Measurements from ENCODE around the gene PEX19.

Gene PEX19

DNA sequence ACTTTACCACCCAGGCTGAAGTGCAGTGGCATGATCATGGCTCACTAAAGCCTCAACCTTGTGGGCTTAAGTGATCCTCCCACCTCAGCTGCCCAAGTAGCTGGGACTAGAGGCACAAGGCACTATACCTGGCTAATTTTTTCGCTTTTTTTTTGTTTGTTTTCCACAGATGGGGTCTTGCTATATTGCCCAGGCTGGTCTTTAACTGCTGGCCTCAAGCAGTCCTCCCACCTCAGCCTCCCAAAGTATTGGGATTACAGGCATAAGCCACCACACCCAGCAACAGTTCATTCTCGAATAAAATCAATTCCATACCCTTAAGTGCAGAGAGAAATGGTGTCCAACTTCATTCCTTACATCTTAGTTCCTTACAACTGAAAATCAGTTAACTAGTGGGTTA lies 47.4 kb downstream of the PEX19 start:
- Mint-ChIP-seq H3K27ac (no peak overlapping the region), H3K4me1 (no peaks in the 10 kb centered on the region), H3K27me3 (ENCODE audit: low read depth, poor library complexity) (no peaks in the 10 kb centered on the region), H3K36me3 (ENCODE audit: low read depth) (peaks cover 60% of the 10 kb centered on the region), H3K4me3 (no peak overlapping the region), H3K9me3 (no peaks in the 10 kb centered on the region)
- TF ChIP-seq, protein P1, sequence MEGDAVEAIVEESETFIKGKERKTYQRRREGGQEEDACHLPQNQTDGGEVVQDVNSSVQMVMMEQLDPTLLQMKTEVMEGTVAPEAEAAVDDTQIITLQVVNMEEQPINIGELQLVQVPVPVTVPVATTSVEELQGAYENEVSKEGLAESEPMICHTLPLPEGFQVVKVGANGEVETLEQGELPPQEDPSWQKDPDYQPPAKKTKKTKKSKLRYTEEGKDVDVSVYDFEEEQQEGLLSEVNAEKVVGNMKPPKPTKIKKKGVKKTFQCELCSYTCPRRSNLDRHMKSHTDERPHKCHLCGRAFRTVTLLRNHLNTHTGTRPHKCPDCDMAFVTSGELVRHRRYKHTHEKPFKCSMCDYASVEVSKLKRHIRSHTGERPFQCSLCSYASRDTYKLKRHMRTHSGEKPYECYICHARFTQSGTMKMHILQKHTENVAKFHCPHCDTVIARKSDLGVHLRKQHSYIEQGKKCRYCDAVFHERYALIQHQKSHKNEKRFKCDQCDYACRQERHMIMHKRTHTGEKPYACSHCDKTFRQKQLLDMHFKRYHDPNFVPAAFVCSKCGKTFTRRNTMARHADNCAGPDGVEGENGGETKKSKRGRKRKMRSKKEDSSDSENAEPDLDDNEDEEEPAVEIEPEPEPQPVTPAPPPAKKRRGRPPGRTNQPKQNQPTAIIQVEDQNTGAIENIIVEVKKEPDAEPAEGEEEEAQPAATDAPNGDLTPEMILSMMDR (IDR thresholded peaks at IDR 0.05): no peak
- no peak for DNase-seq

GRCh38 chr1:160236806-160237205 lies 48.1 kb downstream of the PEX19 start:
- no peaks in the 10 kb centered on the region for H3K4me1 Mint-ChIP-seq
- no peaks in the 10 kb centered on the region for H3K27me3 Mint-ChIP-seq (ENCODE audit: low read depth, poor library complexity)
- TF ChIP-seq, protein P1 (IDR thresholded peaks at IDR 0.05): no peak
- H3K4me3 Mint-ChIP-seq: no peak overlapping the region
- H3K36me3 Mint-ChIP-seq (ENCODE audit: low read depth): peaks cover 55% of the 10 kb centered on the region
- no peaks in the 10 kb centered on the region for H3K9me3 Mint-ChIP-seq
- DNase-seq: no peak
- H3K27ac Mint-ChIP-seq: peak overlapping the region; percentile 47

- Mint-ChIP-seq H3K27ac (no peak overlapping the region), H3K4me1 (no peaks in the 10 kb centered on the region), H3K27me3 (ENCODE audit: low read depth, poor library complexity) (no peaks in the 10 kb centered on the region), H3K36me3 (ENCODE audit: low read depth) (peaks cover 55% of the 10 kb centered on the region), H3K9me3 (no peaks in the 10 kb centered on the region), H3K4me3 (no peak overlapping the region)
- TF ChIP-seq, protein P1 (IDR thresholded peaks at IDR 0.05): no peak
- DNase-seq: no peak
Observed at GRCh38 chr1:160232911-160233310, 52.0 kb downstream of the PEX19 start.

DNA sequence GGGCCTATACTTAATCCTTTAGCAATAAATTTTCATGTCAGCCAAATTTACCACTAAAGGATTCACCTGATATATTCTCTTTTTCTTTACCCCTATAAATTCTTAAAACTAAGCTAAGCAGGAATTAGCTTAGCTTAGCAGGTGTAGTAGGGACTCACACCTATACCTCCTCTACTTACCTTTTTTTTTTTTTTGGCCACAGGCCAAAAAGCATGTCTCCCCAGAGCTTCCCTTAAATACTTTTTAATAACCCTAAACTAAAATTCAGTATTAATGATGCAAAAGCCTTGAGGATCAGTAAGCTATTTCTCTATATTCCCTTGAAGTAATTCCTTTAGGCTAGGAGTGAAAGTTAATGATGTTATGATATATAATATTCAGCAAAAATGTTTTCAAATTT lies 56.5 kb downstream of the PEX19 start:
- Mint-ChIP-seq H3K9me3 (no peaks in the 10 kb centered on the region), H3K27me3 (ENCODE audit: low read depth, poor library complexity) (no peaks in the 10 kb centered on the region), H3K4me3 (no peak overlapping the region), H3K4me1 (no peaks in the 10 kb centered on the region), H3K27ac (no peak overlapping the region), H3K36me3 (ENCODE audit: low read depth) (peaks cover 49% of the 10 kb centered on the region)
- TF ChIP-seq, protein P1 (IDR thresholded peaks at IDR 0.05): no peak
- no peak for DNase-seq

- Mint-ChIP-seq H3K27ac (no peak overlapping the region), H3K9me3 (no peaks in the 10 kb centered on the region), H3K27me3 (ENCODE audit: low read depth, poor library complexity) (no peaks in the 10 kb centered on the region), H3K4me1 (no peaks in the 10 kb centered on the region), H3K36me3 (ENCODE audit: low read depth) (peaks cover 56% of the 10 kb centered on the region), H3K4me3 (no peak overlapping the region)
- no peak for DNase-seq
- TF ChIP-seq, protein P1 (IDR thresholded peaks at IDR 0.05): no peak
Observed at GRCh38 chr1:160227561-160227960, 57.4 kb downstream of the PEX19 start.

GRCh38 chr1:160227034-160227433 lies 57.9 kb downstream of the PEX19 start:
- Mint-ChIP-seq H3K27me3 (ENCODE audit: low read depth, poor library complexity) (no peaks in the 10 kb centered on the region), H3K36me3 (ENCODE audit: low read depth) (peaks cover 62% of the 10 kb centered on the region), H3K4me1 (no peaks in the 10 kb centered on the region), H3K27ac (no peak overlapping the region), H3K4me3 (no peak overlapping the region), H3K9me3 (no peaks in the 10 kb centered on the region)
- TF ChIP-seq, protein P1 (IDR thresholded peaks at IDR 0.05): no peak
- DNase-seq: no peak

All from nephron progenitor cell (in vitro differentiated cells).